Mucosa of descending colon (tissue), 3 donors: ENCODE results near the gene SEC14L3. TPM values are rescaled to one million over a fixed set of nuclear protein-coding genes. Genes with fewer than 3 reads are reported as not detected.

Source experiments
- ATAC-seq: fragments of 200-7000 bp; cut with Tn5 transposase; one replicate; pipeline ENCODE4 v1.9.1; 2020; ENCODE audit warnings: mild to moderate bottlenecking, moderate library complexity
- DNase-seq, 3 donors: peaks; one replicate each; pipeline ENCODE4 v3.0.0-alpha.2; 2020
- H3K36me3 ChIP-seq: fragments of 200-600 bp; one replicate; pipeline ENCODE4 v1.8.0; 2021; ENCODE audit warnings: low read depth, mild to moderate bottlenecking
- H3K4me1 ChIP-seq: fragments of 200-600 bp; one replicate; pipeline ENCODE4 v1.8.0; 2021; ENCODE audit warnings: low read depth, mild to moderate bottlenecking
- H3K4me3 ChIP-seq: fragments of 200-600 bp; one replicate; pipeline ENCODE4 v1.8.0; 2021; ENCODE audit warnings: mild to moderate bottlenecking
- H3K9me3 ChIP-seq: fragments of 200-600 bp; one replicate; pipeline ENCODE4 v1.8.0; 2021; ENCODE audit warnings: mild to moderate bottlenecking
- CTCF ChIP-seq: fragments of 200-600 bp; IDR thresholded peaks from one replicate; pipeline ENCODE4 v1.8.0; 2022; ENCODE audit warnings: antibody characterized with exemption, mild to moderate bottlenecking
- intact Hi-C, 2 donors: fragments of 100-400 bp; cut with DNase I in 1 of 2; cut with micrococcal nuclease in 1 of 2; formaldehyde crosslinking; loops; one replicate each; pipeline versions ENCODE4 v1.11.0 to v1.11.1; 2022; cut with DNase I, micrococcal nuclease
- total RNA-seq, 3 donors: library from RNA; stranded (reverse); fragmentation: NEBNext Ultra II Directional in 2 of 3; extraction: Animal tissue kit (Norgen Biotek cat#: 25700) in 2 of 3; gene quantifications; one replicate each; pipeline versions ENCODE4 v1.2.1 to v1.2.4, GENCODE V29; 2021 to 2023
- donor health status: DM: no; HTN: no; CAD: no; lungs with moderate emphysema.
- donor health status: DM: no; HTN: no; CAD: no.
- donor health status: DM: no; HTN: yes; CAD: no.

Gene SEC14L3
- total RNA-seq, 3 donors from 2014 or later: not detected

GRCh38 chr22:30425616-30426387 is 46.0 kb downstream of the SEC14L3 start, which contains the start of gene MTFP1:
TSS of gene MTFP1 (plus strand) at chr22:30425768. CDS start at chr22:30425880, 112 bp downstream.
- intact Hi-C loops: no loop called here
- Histone ChIP-seq H3K4me3 (peak within 1 kb of the TSS; percentile 58), H3K36me3 (no peaks in the 10 kb centered on the region), H3K9me3 (no peaks in the 10 kb centered on the region), H3K4me1 (peaks cover 39% of the 10 kb centered on the region)
- no peak for TF ChIP-seq CTCF
- ATAC-seq (peak; percentile 0), DNase-seq (peak; percentile 67 to 78 (median 75))

GRCh38 chr22:30425327-30425615 is 46.5 kb downstream of the SEC14L3 start:
- Histone ChIP-seq H3K36me3 (no peaks in the 10 kb centered on the region), H3K9me3 (no peaks in the 10 kb centered on the region), H3K4me1 (peaks cover 39% of the 10 kb centered on the region), H3K4me3 (peak overlapping the region; percentile 58)
- no peak for TF ChIP-seq CTCF
- DNase-seq: no peak
- intact Hi-C loops: no loop called here
- ATAC-seq: no peak

- intact Hi-C loops: no loop called here
- peaks cover 39% of the 10 kb centered on the region for H3K4me1 ChIP-seq
- no peak overlapping the region for H3K4me3 ChIP-seq
- H3K36me3 ChIP-seq: no peaks in the 10 kb centered on the region
- TF ChIP-seq CTCF: no peak
- H3K9me3 ChIP-seq: no peaks in the 10 kb centered on the region
- no peak for ATAC-seq
- peak in 1 of 3 donors; percentile 14 for DNase-seq
These were observed 47.1 kb downstream of the SEC14L3 start for GRCh38 chr22:30424534-30425326.

- H3K4me1 ChIP-seq: peaks cover 39% of the 10 kb centered on the region
- no peaks in the 10 kb centered on the region for H3K9me3 ChIP-seq
- intact Hi-C loops: no loop called here
- TF ChIP-seq CTCF: no peak
- peak; percentile 83 for ATAC-seq
- H3K36me3 ChIP-seq: no peaks in the 10 kb centered on the region
- H3K4me3 ChIP-seq: peak overlapping the region; percentile 36
- peak; percentile 97 to 99 (median 99) for DNase-seq
These were observed 47.8 kb downstream of the SEC14L3 start for GRCh38 chr22:30423959-30424533.

GRCh38 chr22:30423301-30423958 is 48.4 kb downstream of the SEC14L3 start:
- ATAC-seq (peak; percentile 65), DNase-seq (peak; percentile 57 to 88 (median 85))
- Histone ChIP-seq H3K4me3 (peak overlapping the region; percentile 36), H3K9me3 (no peaks in the 10 kb centered on the region), H3K36me3 (no peaks in the 10 kb centered on the region), H3K4me1 (peaks cover 39% of the 10 kb centered on the region)
- TF ChIP-seq CTCF: no peak
- intact Hi-C loops: no loop called here
